ENCODE measurements around the gene FLRT2.

DNA sequence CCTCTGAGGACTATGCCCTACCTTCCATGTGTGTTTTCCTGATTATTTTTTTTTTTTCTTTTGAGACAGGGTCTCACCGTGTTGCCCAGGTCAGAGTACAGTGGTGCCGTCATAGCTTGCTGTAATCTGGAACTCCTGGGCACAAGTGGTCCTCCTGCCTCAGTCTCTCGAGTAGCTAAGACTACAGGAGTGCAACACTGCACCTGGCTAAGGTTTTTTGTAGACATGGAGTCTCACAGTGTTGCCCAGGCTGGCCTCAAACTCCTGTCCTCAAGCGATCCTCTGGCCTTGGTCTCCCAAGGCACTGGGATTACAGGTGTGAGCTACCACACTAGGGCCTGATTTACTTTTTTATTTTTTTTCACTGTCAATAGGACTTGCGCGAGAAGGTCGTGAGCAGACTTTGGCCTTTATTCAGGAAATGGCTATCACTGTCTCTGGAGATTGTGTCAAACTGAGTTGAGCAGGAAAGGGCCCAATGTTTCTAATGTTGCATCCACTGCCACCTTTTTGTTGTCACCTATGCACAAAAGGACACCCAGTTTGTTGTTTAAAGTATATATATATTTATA, 47.7 kb downstream of the FLRT2 start:
- TF ChIP-seq POLR2A (IDR thresholded peaks at IDR 0.05; ENCODE audit: low read depth, low read length) (no peak), POLR2AphosphoS5 (IDR thresholded peaks at IDR 0.05; ENCODE audit: low read depth, low read length) (no peak)

Measured in GM12891 (cell line).